ENCODE data around the gene INTS6.

Gene INTS6

DNA sequence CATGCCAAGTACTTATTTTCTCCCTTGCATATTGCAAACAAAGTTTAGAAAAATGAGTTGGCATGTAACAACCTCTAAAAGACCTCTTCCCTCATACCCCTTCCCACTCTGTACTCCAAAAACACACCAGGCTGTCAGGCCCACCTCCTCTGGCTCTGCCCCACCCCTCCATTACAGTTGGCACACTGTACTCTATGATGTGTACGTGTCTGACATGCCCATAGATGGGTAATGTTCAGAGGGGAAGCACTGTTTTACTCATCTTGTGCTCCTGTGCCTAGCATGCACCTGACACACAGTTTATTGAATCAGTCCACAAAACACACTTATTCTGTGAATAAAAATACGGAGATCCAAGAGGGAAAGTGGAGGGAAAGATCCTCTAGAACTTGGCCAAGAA is 67.7 kb downstream of the INTS6 start:
- ATAC-seq (ENCODE audit: low read depth), result no peak
- H3K27me3 ChIP-seq (ENCODE audit: insufficient read depth, poor library complexity, severe bottlenecking), result no peaks in the 10 kb centered on the region
- H3K4me3 ChIP-seq (ENCODE audit: severe bottlenecking), result no peak overlapping the region
- TF ChIP-seq, protein P1, sequence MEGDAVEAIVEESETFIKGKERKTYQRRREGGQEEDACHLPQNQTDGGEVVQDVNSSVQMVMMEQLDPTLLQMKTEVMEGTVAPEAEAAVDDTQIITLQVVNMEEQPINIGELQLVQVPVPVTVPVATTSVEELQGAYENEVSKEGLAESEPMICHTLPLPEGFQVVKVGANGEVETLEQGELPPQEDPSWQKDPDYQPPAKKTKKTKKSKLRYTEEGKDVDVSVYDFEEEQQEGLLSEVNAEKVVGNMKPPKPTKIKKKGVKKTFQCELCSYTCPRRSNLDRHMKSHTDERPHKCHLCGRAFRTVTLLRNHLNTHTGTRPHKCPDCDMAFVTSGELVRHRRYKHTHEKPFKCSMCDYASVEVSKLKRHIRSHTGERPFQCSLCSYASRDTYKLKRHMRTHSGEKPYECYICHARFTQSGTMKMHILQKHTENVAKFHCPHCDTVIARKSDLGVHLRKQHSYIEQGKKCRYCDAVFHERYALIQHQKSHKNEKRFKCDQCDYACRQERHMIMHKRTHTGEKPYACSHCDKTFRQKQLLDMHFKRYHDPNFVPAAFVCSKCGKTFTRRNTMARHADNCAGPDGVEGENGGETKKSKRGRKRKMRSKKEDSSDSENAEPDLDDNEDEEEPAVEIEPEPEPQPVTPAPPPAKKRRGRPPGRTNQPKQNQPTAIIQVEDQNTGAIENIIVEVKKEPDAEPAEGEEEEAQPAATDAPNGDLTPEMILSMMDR (IDR thresholded peaks at IDR 0.05; ENCODE audit: poor library complexity, severe bottlenecking), result no peak
- no peak for DNase-seq (ENCODE audit: low spot score)
- peaks cover 18% of the 10 kb centered on the region for H3K4me1 ChIP-seq (ENCODE audit: insufficient read depth, poor library complexity, severe bottlenecking)
- H3K36me3 ChIP-seq (ENCODE audit: low read depth), result peaks cover 87% of the 10 kb centered on the region
- no peak overlapping the region for H3K27ac ChIP-seq (ENCODE audit: poor library complexity, severe bottlenecking)
- H3K9me3 ChIP-seq (ENCODE audit: severe bottlenecking), result no peaks in the 10 kb centered on the region

DNA sequence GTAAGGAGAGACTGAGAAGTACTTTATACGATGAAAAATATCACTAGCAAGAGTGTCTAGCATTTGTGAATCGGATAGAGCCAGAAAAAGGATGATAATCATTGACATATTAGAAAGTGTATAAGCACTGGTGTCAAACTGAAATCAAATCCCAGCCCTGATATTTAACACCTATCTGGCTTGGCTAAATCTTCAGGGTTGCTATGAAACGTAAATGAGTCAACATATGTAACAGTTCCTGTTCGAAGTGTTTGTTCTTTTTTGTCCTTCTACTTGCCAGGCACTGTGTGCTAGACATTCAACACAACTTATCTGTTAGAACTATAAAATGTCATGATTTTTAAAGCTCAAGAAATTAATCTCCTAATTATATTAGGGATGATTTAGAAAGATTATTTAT is 72.6 kb downstream of the INTS6 start:
- TF ChIP-seq, protein P1 (IDR thresholded peaks at IDR 0.05; ENCODE audit: poor library complexity, severe bottlenecking), result no peak
- ATAC-seq (ENCODE audit: low read depth) (peak; percentile 69; the same call in 2 of the 3 replicates), DNase-seq (ENCODE audit: low spot score) (no peak)
- no peak overlapping the region for H3K4me3 ChIP-seq (ENCODE audit: severe bottlenecking)
- no peaks in the 10 kb centered on the region for H3K27me3 ChIP-seq (ENCODE audit: insufficient read depth, poor library complexity, severe bottlenecking)
- H3K36me3 ChIP-seq (ENCODE audit: low read depth), result peaks cover 97% of the 10 kb centered on the region
- no peaks in the 10 kb centered on the region for H3K9me3 ChIP-seq (ENCODE audit: severe bottlenecking)
- no peak overlapping the region for H3K27ac ChIP-seq (ENCODE audit: poor library complexity, severe bottlenecking)
- H3K4me1 ChIP-seq (ENCODE audit: insufficient read depth, poor library complexity, severe bottlenecking), result peaks cover 19% of the 10 kb centered on the region

DNA sequence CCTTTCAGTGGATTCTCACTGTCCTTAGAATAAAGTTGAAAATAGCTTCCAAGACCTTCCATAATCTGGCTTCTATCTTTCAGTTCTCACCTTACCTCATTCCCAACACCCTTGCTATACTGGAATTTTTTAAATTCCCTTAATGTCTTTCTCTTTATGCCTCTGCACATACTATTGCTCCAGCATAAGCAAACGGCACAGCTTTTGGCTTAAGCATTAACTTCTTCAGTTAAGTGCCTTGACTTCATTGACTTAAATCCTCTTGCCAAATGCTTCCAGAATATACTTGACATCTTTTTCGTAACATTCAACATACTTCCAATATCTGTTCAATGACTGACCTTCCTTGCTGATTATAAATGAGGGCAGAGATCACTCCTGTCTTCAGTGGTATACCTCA is 79.4 kb downstream of the INTS6 start:
- peaks cover 99% of the 10 kb centered on the region for H3K36me3 ChIP-seq (ENCODE audit: low read depth)
- no peak overlapping the region for H3K27ac ChIP-seq (ENCODE audit: poor library complexity, severe bottlenecking)
- TF ChIP-seq, protein P1 (IDR thresholded peaks at IDR 0.05; ENCODE audit: poor library complexity, severe bottlenecking), result no peak
- no peaks in the 10 kb centered on the region for H3K27me3 ChIP-seq (ENCODE audit: insufficient read depth, poor library complexity, severe bottlenecking)
- no peaks in the 10 kb centered on the region for H3K9me3 ChIP-seq (ENCODE audit: severe bottlenecking)
- DNase-seq (ENCODE audit: low spot score), result no peak
- H3K4me1 ChIP-seq (ENCODE audit: insufficient read depth, poor library complexity, severe bottlenecking), result no peaks in the 10 kb centered on the region
- H3K4me3 ChIP-seq (ENCODE audit: severe bottlenecking), result no peak overlapping the region
- no peak for ATAC-seq (ENCODE audit: low read depth)

DNA sequence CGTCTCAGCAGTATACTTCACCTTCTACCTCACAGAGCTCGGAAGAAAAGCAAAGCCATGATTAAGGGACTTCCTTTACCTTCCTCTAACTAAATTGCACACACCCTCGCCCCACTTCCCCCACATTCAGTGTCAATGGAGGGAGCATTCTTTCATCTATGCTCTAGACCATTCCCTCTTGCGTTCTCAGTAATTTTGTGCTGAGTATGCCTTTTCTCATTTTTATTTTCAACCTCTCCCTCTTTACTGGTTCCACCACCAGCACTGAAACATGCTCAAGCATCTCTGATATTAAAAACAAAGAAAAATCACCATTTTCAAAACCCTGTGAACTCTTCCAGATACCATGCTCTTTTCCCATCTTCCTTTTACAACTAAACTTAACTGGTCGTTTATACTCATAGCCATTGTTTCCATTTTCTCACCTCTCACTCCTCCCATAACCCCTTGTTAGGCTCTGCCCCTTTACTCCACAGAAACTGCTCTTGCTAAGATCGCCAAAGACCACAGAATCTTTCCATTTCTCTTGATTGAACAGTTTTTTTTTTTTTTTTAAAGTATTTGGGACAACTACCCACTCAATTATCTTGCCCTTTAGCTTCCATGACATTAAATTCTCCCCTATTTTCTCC is 81.0 kb downstream of the INTS6 start:
- Histone ChIP-seq H3K27ac (ENCODE audit: poor library complexity, severe bottlenecking) (no peak overlapping the region), H3K4me1 (ENCODE audit: insufficient read depth, poor library complexity, severe bottlenecking) (no peaks in the 10 kb centered on the region), H3K4me3 (ENCODE audit: severe bottlenecking) (no peak overlapping the region), H3K36me3 (ENCODE audit: low read depth) (peaks cover 99% of the 10 kb centered on the region), H3K27me3 (ENCODE audit: insufficient read depth, poor library complexity, severe bottlenecking) (no peaks in the 10 kb centered on the region), H3K9me3 (ENCODE audit: severe bottlenecking) (no peaks in the 10 kb centered on the region)
- no peak for DNase-seq (ENCODE audit: low spot score)
- TF ChIP-seq, protein P1 (IDR thresholded peaks at IDR 0.05; ENCODE audit: poor library complexity, severe bottlenecking), result no peak
- ATAC-seq (ENCODE audit: low read depth), result no peak

DNA sequence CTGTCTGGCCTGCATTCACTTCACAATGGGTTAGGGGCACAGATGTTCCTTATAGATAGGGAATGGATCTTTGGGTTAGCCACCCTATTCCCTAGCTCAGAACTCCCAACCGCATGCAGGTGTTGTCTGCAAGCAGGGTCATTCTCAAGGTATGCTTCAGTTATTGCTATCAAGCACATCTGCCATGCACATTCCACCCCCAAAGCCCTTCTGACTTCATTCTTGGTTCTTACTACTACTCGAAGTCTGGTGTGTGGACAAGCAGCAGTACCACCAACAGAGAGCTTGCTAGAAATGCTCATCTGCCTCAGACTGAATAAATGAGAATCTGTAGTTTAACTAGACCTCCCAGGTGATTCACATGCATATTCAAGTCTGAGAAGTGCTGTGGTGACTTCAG is 82.0 kb downstream of the INTS6 start:
- Histone ChIP-seq H3K36me3 (ENCODE audit: low read depth) (peaks cover 99% of the 10 kb centered on the region), H3K4me3 (ENCODE audit: severe bottlenecking) (no peak overlapping the region), H3K4me1 (ENCODE audit: insufficient read depth, poor library complexity, severe bottlenecking) (no peaks in the 10 kb centered on the region), H3K27ac (ENCODE audit: poor library complexity, severe bottlenecking) (no peak overlapping the region), H3K27me3 (ENCODE audit: insufficient read depth, poor library complexity, severe bottlenecking) (no peaks in the 10 kb centered on the region), H3K9me3 (ENCODE audit: severe bottlenecking) (no peaks in the 10 kb centered on the region)
- TF ChIP-seq, protein P1 (IDR thresholded peaks at IDR 0.05; ENCODE audit: poor library complexity, severe bottlenecking), result no peak
- DNase-seq (ENCODE audit: low spot score) (no peak), ATAC-seq (ENCODE audit: low read depth) (no peak)

All from RWPE2 (cell line).